ENCODE data around the gene SUN2. TPM values are rescaled to one million over a fixed set of nuclear protein-coding genes. Genes with fewer than 3 reads are reported as not detected.
A peak's percentile ranks its signal among the peaks of the same experiment; 100 is the strongest.

Gene SUN2
- total and polyA plus RNA-seq, 10 of the 15 experiments (the other 5 are each of a cell fraction or from before 2014, with no cell fraction given) = 0.18 to 107 (median 35.9) TPM

- H3K27ac ChIP-seq (ENCODE audit: control insufficient read depth, insufficient read depth) = no peak overlapping the region
- 84% methylated on average over 8 of the region's 8 CpGs for WGBS (ENCODE audit: insufficient coverage, insufficient replicate concordance, low lambda C conversion rate, missing lambda C conversion rate)
Observed at GRCh38 chr22:38740754-38741153, 15.0 kb downstream of the SUN2 start.

More at GRCh38 chr22:38740754-38741153, 15.0 kb downstream of the SUN2 start:
- SMC1A ChIA-PET (ENCODE audit: uncharacterized antibody, unreplicated experiment) = interaction anchor here (1.1 kb wide), 1 partner anchor 28 kb away, joined by 3 read pairs; no protein-coding TSS in a partner anchor
- no TSS peak for BruUV-seq (replicated peaks)
- no peak for TF ChIP-seq NR2C1 (IDR thresholded peaks at IDR 0.05)
- TF ChIP-seq POU2F2 (IDR thresholded peaks at IDR 0.05; ENCODE audit: borderline replicate concordance, low read depth, low read length) = 0 out of 3 replicates have a peak, but pooled peaks have one; percentile 17
- no peak for TF ChIP-seq NKRF (conservative IDR thresholded peaks at IDR 0.05)
- H3K4me2 ChIP-seq (ENCODE audit: control insufficient read depth, insufficient read depth) = no peak overlapping the region
- ATAC-seq = no peak
- no peaks in the 10 kb centered on the region for H4K20me1 ChIP-seq (ENCODE audit: control insufficient read depth, insufficient read depth)
- H2AFZ ChIP-seq (ENCODE audit: control insufficient read depth, low read depth, low read length) = no peak overlapping the region
- no peak overlapping the region for H3K9ac ChIP-seq (ENCODE audit: control insufficient read depth, insufficient read depth, low read length)
- in situ Hi-C loops (cut with MboI) = no loop called here
- intact Hi-C loops (cut with micrococcal nuclease; ENCODE audit: unreplicated experiment) = no loop called here
- H3K79me2 ChIP-seq (ENCODE audit: control insufficient read depth, insufficient read depth, low read length) = no peaks in the 10 kb centered on the region
- RAD21 ChIA-PET (ENCODE audit: unreplicated experiment) = no interaction called here
- CTCF ChIA-PET = interaction anchor here (1.1 kb wide), 2 partner anchors 25 to 28 kb away, joined by 3 read pairs; no protein-coding TSS in a partner anchor
- no peaks in the 10 kb centered on the region for H3K27me3 ChIP-seq (replicated peaks in 1 of 2; ENCODE audit: control insufficient read depth in 2 of 2, insufficient read depth in 2 of 2, low read length in 1 of 2)
- no peaks in the 10 kb centered on the region for H3K9me3 ChIP-seq (replicated peaks; ENCODE audit: control insufficient read depth, insufficient read depth, low read length)
- H3K4me3 ChIP-seq = no peak overlapping the region
- H3K36me3 ChIP-seq (ENCODE audit: control insufficient read depth in 2 of 2, insufficient read depth in 2 of 2, low read length in 1 of 2) = peaks cover 36 to 65% of the 10 kb centered on the region in 2 experiments
- no peak for FAIRE-seq
- POLR2A ChIA-PET = no interaction called here
- no peaks in the 10 kb centered on the region for H3K4me1 ChIP-seq (ENCODE audit: control insufficient read depth, insufficient read depth, low read length)
- DNase-seq (ENCODE audit: low read depth, low spot score) = no peak

All from GM12878 (cell line).